GM12865 (cell line): ENCODE results near the gene SPACA4.

Experiments used
- DNase-seq: peaks from one replicate; pipeline ENCODE4 v3.0.0; 2010; ENCODE audit warnings: low read depth
- H3K4me3 ChIP-seq: 2 replicates; pipeline ENCODE4 v1.5.1; 2011; ENCODE audit warnings: mild to moderate bottlenecking, low read depth, low read length, control low read depth
- TF ChIP-seq, protein P1 (sequence below): IDR thresholded peaks from 2 replicates; pipeline ENCODE4 v1.5.1; 2011; ENCODE audit warnings: low read length, control low read depth, low read depth, inconsistent platforms; ENCODE audit not compliant: insufficient read depth; ENCODE audit errors: missing control alignments

SPACA4 gene

DNA sequence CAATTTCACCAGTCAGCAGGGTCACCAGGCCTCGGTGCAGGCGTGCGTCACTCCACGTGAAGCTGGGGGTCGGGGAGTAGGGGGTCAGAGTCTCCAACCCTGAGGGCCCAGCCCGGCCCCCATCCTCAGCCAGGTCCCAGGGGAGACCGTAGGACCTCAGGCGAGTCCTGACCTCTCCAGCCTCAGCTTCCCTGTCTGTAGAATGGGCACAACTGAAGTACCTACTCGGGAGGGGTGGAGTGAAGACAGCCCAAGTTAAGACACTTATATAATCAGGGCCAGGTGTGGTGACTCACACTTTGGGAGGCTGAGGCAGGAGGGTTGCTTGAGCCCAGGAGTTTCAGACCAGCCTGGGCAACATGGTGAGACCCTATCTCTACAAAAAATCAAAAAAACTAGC, 2.7 kb upstream of the SPACA4 start:
- H3K4me3 ChIP-seq: no peak overlapping the region
- TF ChIP-seq, protein P1, sequence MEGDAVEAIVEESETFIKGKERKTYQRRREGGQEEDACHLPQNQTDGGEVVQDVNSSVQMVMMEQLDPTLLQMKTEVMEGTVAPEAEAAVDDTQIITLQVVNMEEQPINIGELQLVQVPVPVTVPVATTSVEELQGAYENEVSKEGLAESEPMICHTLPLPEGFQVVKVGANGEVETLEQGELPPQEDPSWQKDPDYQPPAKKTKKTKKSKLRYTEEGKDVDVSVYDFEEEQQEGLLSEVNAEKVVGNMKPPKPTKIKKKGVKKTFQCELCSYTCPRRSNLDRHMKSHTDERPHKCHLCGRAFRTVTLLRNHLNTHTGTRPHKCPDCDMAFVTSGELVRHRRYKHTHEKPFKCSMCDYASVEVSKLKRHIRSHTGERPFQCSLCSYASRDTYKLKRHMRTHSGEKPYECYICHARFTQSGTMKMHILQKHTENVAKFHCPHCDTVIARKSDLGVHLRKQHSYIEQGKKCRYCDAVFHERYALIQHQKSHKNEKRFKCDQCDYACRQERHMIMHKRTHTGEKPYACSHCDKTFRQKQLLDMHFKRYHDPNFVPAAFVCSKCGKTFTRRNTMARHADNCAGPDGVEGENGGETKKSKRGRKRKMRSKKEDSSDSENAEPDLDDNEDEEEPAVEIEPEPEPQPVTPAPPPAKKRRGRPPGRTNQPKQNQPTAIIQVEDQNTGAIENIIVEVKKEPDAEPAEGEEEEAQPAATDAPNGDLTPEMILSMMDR: no peak

DNA sequence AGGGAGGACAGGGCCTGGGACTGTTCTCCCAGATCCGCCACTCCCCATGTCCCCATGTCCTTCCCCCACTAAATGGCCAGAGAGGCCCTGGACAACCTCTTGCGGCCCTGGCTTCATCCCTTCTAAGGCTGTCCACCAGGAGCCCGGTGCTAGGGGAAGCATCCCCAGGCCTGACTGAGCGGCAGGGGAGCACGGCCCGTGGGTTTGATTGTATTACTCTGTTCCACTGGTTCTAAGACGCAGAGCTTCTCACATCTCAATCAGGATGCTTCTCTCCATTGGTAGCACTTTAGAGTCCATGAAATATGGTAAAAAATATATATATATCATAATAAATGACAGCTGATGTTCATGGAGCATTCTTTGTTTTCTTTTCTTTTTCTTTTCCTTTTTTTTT, 815 bp downstream of the SPACA4 start:
- TF ChIP-seq, protein P1: no peak
- no peak overlapping the region for H3K4me3 ChIP-seq
- no peak for DNase-seq

More for the DNA sequence above, 2.7 kb upstream of the SPACA4 start:
- DNase-seq: no peak

DNA sequence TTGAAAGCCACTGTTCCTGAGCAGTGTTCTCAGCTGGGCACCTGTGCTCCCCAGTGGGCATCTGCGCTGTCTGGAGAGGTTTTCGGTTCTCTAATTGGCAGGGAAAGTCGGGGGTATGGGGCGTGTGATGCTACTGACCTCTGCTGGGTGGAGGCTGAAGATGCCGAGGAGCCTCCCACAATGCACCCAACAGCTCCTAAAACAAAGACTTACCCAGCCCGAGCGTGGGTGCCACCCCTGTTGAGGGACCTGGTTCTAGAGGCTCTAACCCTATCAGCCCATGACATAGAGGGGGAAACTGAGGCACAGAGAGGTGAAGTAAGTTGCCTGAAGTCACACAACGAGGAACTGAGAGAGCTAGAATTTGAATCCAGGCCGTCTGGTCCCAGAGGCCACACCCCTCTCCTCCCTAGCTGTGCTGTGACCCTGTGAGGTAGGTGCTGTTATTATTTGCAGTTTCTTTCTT, 2.3 kb downstream of the SPACA4 start:
- no peak overlapping the region for H3K4me3 ChIP-seq
- DNase-seq: peak; percentile 79

DNA sequence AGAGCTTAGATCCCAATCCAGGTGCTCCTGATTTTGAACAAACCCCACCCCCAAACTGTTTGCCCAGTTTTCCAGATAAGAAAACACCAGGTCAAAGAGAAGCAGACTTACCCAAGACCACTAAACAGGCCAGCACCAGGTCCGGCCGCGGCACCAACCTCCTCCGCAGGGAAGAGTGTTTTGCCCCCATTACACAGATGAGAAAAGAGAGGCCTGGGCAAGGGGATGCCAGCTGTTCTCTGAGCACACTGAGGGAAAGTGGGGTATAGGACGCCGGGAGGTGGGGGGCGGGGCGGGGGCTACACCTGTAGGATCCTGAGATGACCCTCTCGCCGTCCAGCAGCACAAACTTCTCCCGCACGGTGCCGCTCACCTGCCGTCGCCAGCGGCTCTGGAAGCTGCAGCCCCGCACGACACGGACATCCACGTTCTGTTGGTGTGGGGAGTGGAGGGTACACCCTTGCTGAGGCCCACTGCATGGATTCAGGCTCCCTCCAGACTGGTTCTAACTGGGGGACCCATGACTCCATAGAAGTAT, 3.1 kb downstream of the SPACA4 start:
- TF ChIP-seq, protein P1: no peak
- DNase-seq: no peak
- no peak overlapping the region for H3K4me3 ChIP-seq

More for the DNA sequence above, 2.3 kb downstream of the SPACA4 start:
- TF ChIP-seq, protein P1: peak; percentile 81

DNA sequence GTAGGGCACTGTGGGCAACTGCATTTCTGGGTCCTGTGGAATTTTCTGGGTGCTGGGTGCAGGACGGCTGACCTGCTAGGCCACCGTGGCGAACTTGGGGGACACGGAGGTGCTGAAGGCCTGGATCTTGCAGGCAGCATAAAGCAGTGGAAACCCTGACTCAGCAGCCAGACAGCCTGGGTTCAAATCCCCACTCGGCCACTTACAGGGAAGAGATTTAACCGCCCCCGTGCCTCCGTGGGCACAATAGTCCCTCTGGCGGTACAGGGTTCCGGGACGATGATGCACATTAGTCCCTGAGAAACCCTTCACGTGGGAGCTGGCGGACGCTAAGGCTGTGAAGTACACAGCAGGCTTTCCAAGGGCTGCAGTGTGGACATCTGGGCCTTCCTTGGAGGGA, 5.3 kb downstream of the SPACA4 start:
- H3K4me3 ChIP-seq: no peak overlapping the region
- TF ChIP-seq, protein P1: no peak
- no peak for DNase-seq

DNA sequence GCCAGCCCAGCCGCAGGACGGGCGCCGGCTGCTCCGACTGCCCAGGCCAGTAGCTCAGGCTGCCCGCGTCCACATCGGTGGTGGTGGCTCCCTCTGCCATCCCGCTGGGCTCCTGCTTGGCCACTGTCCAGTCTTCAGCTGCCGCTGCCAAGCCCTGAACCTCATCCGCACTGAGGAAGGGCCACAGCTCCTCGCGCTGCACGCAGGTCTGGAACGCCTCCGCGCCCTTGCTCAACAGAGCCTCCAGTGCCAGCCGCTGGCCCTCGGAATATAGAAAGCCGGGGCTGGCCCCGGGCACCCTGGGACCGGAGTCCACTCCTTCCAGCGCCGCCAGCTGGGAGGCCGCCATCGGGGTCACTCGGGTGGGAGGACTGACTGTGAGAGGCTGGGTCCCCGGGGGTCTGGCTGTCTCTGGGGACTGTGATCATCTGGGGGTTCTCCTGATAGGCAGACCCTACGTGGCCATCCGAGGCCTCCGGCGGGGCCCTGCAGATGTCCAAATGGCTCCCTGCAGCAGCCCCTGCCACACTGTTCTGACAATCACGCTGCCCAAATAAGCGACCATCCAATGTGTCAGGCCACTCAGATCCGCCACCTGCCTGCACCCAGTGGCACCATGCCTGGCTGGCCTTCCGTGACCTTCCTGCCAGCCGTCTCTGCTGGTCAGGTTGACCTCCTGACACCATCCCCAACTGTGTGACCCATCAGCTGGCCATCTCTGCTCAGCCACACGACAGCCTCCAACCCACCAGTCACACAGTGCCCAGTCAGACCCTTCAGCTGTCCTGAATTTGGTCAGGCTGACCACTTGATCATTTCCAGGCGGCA, 6.7 kb downstream of the SPACA4 start:
- DNase-seq: peak; percentile 26
- H3K4me3 ChIP-seq: no peak overlapping the region
- TF ChIP-seq, protein P1: no peak
